Panc1 (cell line): ENCODE data around the gene MPZL3.

Source experiments
- CTCF ChIP-seq: fragments of 450-650 bp; IDR thresholded peaks from 2 replicates; pipeline ENCODE4 v1.5.1; 2017; ENCODE audit warnings: mild to moderate bottlenecking
- POLR2AphosphoS5 ChIP-seq: IDR thresholded peaks from 2 replicates; pipeline ENCODE4 v1.6.1; 2012; ENCODE audit warnings: mild to moderate bottlenecking, low read depth, low read length, moderate library complexity
- SIN3A ChIP-seq: IDR thresholded peaks from 2 replicates; pipeline ENCODE4 v1.6.1; 2012; ENCODE audit warnings: low read depth, mild to moderate bottlenecking, low read length, moderate library complexity, borderline replicate concordance; ENCODE audit not compliant: insufficient read depth
- TCF7L2 ChIP-seq: IDR thresholded peaks from 2 replicates; pipeline ENCODE4 v1.6.1; 2011; ENCODE audit warnings: mild to moderate bottlenecking, low read depth, low read length, inconsistent platforms
- TF ChIP-seq, protein P1 (sequence below), 2 experiments: IDR thresholded peaks; 2 replicates each; pipeline ENCODE4 v1.6.1; 2011 to 2012; ENCODE audit warnings: low read depth in 2 of 2, control low read depth in 1 of 2, low read length in 1 of 2, mild to moderate bottlenecking in 1 of 2, moderate library complexity in 1 of 2; ENCODE audit not compliant: insufficient read depth in 1 of 2

GRCh38 chr11:118212131-118212725 is 39.9 kb downstream of the MPZL3 start:
- TF ChIP-seq CTCF: no peak
- no peak for TF ChIP-seq POLR2AphosphoS5
- TF ChIP-seq SIN3A: no peak
- TF ChIP-seq, protein P1, sequence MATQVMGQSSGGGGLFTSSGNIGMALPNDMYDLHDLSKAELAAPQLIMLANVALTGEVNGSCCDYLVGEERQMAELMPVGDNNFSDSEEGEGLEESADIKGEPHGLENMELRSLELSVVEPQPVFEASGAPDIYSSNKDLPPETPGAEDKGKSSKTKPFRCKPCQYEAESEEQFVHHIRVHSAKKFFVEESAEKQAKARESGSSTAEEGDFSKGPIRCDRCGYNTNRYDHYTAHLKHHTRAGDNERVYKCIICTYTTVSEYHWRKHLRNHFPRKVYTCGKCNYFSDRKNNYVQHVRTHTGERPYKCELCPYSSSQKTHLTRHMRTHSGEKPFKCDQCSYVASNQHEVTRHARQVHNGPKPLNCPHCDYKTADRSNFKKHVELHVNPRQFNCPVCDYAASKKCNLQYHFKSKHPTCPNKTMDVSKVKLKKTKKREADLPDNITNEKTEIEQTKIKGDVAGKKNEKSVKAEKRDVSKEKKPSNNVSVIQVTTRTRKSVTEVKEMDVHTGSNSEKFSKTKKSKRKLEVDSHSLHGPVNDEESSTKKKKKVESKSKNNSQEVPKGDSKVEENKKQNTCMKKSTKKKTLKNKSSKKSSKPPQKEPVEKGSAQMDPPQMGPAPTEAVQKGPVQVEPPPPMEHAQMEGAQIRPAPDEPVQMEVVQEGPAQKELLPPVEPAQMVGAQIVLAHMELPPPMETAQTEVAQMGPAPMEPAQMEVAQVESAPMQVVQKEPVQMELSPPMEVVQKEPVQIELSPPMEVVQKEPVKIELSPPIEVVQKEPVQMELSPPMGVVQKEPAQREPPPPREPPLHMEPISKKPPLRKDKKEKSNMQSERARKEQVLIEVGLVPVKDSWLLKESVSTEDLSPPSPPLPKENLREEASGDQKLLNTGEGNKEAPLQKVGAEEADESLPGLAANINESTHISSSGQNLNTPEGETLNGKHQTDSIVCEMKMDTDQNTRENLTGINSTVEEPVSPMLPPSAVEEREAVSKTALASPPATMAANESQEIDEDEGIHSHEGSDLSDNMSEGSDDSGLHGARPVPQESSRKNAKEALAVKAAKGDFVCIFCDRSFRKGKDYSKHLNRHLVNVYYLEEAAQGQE (IDR thresholded peaks at IDR 0.05; ENCODE audit: insufficient read depth in 1 of 2, low read depth in 2 of 2, low read length in 1 of 2): no peak
- TF ChIP-seq TCF7L2: no peak
